22Rv1 (cell line): ENCODE measurements around the gene RNU6-1.

Source experiments
- H3K27ac ChIP-seq: fragments of 450-650 bp; 2 replicates; pipeline ENCODE4 v1.5.1; 2017
- ZFX ChIP-seq: fragments of 450-650 bp; IDR thresholded peaks from 2 replicates; pipeline ENCODE4 v1.6.1; 2017; ENCODE audit warnings: antibody characterized with exemption, borderline replicate concordance
- TF ChIP-seq, protein P1 (sequence below): fragments of 450-650 bp; IDR thresholded peaks from 2 replicates; pipeline ENCODE4 v1.5.1; 2017; ENCODE audit warnings: mild to moderate bottlenecking

RNU6-1 gene

GRCh38 chr15:67832897-67833709, 6.7 kb downstream of the RNU6-1 start:
- no peak overlapping the region for H3K27ac ChIP-seq
- TF ChIP-seq, protein P1, sequence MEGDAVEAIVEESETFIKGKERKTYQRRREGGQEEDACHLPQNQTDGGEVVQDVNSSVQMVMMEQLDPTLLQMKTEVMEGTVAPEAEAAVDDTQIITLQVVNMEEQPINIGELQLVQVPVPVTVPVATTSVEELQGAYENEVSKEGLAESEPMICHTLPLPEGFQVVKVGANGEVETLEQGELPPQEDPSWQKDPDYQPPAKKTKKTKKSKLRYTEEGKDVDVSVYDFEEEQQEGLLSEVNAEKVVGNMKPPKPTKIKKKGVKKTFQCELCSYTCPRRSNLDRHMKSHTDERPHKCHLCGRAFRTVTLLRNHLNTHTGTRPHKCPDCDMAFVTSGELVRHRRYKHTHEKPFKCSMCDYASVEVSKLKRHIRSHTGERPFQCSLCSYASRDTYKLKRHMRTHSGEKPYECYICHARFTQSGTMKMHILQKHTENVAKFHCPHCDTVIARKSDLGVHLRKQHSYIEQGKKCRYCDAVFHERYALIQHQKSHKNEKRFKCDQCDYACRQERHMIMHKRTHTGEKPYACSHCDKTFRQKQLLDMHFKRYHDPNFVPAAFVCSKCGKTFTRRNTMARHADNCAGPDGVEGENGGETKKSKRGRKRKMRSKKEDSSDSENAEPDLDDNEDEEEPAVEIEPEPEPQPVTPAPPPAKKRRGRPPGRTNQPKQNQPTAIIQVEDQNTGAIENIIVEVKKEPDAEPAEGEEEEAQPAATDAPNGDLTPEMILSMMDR, result no peak
- TF ChIP-seq ZFX, result no peak

DNA sequence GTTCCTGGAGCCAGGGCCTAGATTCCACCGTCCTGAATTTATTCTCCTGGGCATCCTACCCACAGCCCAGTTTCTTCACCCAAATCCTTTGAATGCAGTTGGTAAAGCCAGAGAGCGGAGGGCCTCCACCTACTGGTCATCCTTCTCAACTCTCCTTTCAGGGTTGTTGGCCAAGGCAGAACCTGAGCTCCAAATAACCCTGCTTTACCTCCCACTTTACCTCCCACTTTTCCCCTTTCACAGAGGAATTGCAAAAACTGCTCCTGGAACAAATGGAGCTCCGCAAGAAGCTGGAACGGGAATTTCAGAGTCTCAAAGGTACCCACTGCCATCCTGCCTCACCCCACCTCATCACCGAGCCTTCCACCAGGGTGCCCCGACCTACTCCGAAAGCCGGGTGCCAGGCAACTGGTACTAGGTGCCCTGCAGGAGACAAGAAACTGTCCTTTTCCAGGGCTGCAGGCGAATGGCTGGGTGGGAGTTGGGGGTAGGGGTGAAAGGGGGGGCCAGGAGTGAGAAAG, 7.8 kb downstream of the RNU6-1 start:
- no peak overlapping the region for H3K27ac ChIP-seq
- TF ChIP-seq, protein P1, result peak; percentile 44
- no peak for TF ChIP-seq ZFX

- no peak overlapping the region for H3K27ac ChIP-seq
- TF ChIP-seq ZFX, result no peak
- TF ChIP-seq, protein P1, result no peak
These were observed 8.5 kb downstream of the RNU6-1 start for GRCh38 chr15:67831363-67831762.

- no peak overlapping the region for H3K27ac ChIP-seq
- TF ChIP-seq ZFX, result no peak
- TF ChIP-seq, protein P1, result no peak
These were observed 10.0 kb downstream of the RNU6-1 start for GRCh38 chr15:67829647-67830504.

GRCh38 chr15:67828969-67829646, 10.7 kb downstream of the RNU6-1 start:
- TF ChIP-seq, protein P1, result no peak
- TF ChIP-seq ZFX, result no peak
- no peak overlapping the region for H3K27ac ChIP-seq

DNA sequence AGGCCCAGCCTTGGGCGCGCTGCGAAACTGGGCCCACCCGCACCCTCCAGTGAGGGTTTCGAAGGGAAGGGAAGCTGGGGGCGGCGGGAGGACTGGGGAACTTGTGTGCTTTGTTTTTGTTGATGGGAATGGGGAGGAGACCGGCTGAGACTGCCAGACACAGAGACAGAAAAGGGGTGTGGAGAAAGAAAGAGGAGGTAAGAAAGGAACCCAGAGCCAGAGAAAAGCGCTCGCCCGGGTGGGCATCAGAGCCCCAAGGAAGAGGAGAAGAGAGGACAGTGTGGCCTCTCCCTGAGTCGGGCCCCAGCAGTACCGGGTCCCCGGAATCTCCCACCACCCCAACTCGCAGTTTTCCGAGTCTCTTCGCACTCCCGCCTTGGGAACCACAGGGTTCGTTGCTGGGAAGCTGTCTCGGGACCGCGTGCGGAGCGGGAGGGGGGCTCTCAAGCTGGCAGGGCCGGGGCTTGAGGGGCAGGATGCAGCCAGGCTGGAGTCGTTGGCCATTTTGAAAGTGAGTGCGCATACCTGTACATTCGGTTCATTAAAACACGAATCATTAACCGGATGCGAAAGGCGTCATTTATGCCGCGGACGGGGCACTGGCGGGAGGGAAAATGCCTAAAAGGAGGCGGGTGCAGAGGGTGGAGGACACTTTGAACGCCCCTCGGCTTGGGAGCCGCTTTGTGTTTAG, 11.4 kb downstream of the RNU6-1 start:
- TF ChIP-seq, protein P1, result no peak
- TF ChIP-seq ZFX, result no peak

More for the DNA sequence above, 11.4 kb downstream of the RNU6-1 start:
- no peak overlapping the region for H3K27ac ChIP-seq
